HG03060 (cell line): ENCODE measurements around the gene PRXL2C.
"Not testable (repeated sequence)": the region's sequence is repeated elsewhere in the genome, so short reads cannot be mapped to it uniquely, and the experiment has no call there.

Experiments
- ATAC-seq: cut with Tn5 transposase; IDR thresholded peaks from one replicate; pipeline ENCODE4 v1.9.1; 2021; ENCODE audit warnings: low read depth, moderate number of reproducible peaks; ENCODE audit not compliant: unreplicated experiment

Gene PRXL2C

GRCh38 chr9:96649620-96650324, 5.3 kb downstream of the PRXL2C start:
- no peak for ATAC-seq

GRCh38 chr9:96646081-96646991, 8.8 kb downstream of the PRXL2C start:
- no peak for ATAC-seq

- ATAC-seq = no peak
These were observed 11.0 kb downstream of the PRXL2C start for GRCh38 chr9:96644137-96644536.

- ATAC-seq = no peak
These were observed 13.6 kb downstream of the PRXL2C start for GRCh38 chr9:96641514-96641913.

DNA sequence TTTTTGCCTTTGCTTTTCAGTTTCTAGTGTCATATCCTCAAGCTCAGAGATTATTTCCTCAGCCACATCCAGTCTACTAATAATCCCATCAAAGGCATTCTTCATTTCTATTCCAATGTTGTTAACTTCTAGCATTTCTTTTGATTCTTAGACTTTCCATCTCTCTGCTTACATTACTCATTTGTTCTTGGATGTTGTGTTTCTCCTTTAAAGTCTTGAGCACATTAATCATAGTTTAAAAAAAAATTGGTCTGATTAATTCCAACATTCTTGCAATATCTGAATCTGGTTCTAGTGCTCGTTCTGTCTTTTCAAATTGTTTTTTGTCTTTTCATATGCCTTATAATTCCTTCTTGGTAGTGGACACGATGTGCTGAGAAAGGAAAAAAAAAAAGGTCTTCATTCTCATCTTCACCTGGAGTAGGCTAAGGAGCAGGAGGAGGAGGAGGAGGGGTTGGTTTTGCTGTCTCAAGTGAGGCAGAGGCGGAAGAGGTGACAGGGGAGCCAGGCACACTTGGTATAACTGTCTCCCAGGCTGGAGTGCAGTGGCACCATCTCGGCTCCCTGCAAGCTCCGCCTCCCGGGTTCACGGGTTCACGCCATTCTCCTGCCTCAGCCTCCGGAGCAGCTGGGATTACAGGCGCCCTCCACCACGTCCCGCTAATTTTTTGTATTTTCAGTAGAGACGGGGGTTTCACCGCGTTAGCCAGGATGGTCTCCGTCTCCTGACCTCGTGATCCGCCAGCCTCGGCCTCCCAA, 16.3 kb downstream of the PRXL2C start:
- ATAC-seq = no peak

GRCh38 chr9:96636368-96636767, 18.7 kb downstream of the PRXL2C start:
- no peak for ATAC-seq

DNA sequence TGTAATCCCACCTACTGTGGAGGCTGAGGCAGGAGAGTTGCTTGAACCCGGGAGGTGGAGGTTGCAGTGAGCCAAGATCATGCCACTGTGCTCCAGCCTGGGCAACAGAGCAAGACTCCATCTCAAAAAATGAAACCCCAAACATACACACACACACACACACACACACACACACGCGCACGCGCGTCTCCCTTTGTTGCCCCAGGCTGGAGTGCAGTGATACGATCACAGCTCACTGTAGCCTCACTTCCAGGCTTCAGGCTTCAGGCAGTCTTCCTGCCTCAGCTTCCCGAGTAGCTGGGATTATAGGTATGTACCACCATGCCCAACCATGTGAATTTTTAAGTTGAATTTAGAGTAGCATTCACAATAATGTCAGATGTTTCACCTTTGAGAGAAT, 21.5 kb downstream of the PRXL2C start:
- not testable (repeated sequence) for ATAC-seq

DNA sequence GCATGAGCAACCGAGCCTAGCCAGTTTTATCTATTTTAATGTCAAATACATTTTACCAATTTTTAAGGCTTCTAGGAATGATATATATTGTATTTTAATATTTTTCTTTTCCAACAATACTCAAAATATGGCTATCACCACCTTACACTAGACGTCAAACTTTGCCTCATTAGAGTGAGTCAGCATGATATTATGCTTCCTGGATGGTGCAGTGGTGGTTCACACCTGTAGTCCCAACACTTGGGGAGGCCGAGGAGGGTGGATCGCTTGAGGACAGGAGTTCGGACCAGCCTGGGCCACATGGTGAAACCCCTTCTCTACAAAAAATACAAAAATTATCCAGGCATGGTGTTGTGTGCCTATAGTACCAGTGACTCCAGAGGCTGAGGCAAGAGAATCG, 28.2 kb downstream of the PRXL2C start:
- no peak for ATAC-seq

GRCh38 chr9:96621618-96622017, 33.5 kb downstream of the PRXL2C start:
- no peak for ATAC-seq

DNA sequence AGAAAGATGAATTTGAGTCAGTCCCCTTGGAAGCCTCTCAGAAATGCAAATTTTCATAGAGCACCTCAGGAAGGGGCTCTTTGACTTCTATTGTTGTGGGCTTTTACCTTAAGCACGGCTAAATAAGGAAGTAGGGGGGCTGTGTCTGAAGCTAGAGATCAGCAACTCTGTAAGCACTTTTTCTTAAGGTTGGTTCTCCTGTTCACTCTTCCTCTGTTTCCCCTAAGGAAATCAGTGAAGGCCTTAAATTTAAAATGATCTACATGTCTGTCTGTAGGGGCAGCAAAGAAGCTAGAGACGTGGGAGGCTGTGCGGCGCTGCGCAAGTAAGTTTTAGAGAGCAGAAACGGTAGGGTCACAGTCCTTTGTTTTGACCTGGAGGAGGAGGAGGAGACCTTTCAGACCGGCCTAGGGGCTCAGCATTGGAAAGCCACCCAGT, 34.3 kb downstream of the PRXL2C start:
- no peak for ATAC-seq

- ATAC-seq = no peak
These were observed 35.0 kb downstream of the PRXL2C start for GRCh38 chr9:96620181-96620514.

- ATAC-seq = no peak
These were observed 35.5 kb downstream of the PRXL2C start, which contains the start of gene CDC14B for GRCh38 chr9:96619491-96620180. Gene CDC14B (minus strand): TSS chr9:96619843. CDS start chr9:96619378, 465 bp downstream.

DNA sequence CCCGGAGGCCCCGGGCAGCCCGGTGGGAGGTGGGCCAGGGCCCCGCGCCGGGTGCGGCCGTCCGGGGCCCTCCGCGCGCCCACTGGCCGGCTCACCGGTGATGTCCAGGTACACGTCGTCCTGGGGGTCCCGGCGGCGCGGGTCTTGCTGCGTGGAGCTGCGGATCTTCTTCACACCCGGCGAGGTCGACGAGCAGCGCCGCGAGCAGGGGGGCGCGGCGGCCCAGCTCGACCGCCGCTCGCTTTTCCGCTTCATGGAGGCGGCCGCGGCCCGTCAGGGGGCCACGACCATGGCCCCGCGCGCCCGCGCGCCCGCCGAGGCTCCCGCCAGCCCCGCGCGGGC, 36.0 kb downstream of the PRXL2C start:
- no peak for ATAC-seq

DNA sequence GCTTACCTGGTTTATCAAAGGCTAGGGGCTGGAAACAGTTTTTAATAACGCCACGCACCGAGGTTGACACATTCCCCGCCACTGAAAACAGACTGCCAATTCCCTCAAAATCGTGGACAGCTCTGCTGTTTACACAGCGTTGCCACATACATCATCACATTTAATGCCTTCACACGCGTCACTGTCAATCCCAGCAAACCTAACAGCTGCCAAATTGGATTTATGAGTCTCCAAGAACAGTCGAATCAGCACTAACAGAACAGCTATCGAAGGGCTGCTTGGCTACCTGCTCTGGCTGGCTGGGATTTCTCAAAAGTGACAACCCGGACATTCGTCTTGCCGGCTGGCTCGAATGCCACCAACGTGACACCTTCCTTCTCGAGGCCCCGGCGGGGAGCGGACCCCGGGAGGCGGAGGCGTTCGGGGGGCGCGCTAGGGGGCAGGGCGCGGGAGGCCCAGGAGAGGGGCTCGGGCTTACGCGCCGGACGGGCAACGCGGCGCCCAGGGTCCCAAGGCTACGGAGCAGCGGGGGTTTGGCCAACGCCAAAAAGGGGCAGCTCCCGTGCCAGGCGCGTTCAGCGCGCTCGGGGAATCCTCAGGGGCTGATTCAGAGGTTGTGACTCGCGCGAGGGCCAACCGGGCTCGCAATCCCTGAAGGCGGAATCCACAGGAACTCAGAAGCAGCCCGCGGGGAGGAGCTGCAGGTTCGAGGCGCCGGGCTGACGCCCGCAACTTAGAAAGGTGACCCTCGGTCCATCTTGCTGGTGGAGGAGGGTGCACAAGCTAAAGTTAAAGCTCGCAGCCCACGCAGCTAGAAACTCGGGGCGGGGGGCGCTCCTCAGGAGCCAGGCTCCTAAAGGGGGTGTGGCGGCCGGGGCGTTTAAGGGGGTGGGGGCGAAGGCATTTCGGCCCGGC, 36.7 kb downstream of the PRXL2C start:
- ATAC-seq = no peak

DNA sequence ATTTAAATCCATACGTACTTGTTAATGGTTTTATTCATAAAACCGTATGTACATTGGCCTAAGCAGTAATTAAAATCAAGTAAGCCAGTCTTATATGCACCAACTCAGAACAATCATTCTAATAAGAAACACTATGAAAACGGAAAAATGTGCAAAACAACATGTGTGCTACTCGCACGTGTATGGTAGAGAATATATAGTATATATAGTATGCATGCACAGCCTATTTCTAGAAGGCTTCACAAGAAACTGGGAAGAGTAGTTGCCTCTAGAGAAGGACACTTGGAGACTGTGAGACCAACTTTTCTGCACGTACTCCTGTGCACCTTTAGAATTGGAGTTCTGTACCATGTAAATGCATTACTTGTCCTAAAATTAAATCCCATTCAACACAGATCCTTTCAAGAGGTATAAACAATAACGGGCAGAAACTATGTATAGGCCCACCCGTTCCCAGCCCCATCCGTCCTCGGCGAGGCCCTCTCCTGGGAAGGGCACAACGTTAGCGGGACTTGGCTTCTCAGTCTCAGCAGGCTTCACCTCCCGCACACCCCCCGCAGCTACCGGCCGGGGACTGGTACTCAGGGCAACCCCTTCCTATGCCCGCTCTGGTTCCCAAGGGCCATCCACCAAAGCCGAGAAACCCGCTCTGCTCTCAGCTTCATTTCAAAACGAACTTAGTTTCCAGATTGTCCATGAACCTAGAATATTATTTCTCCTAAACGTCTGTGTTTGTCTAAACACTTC, 37.5 kb downstream of the PRXL2C start:
- no peak for ATAC-seq

- ATAC-seq = no peak
These were observed 38.2 kb downstream of the PRXL2C start for GRCh38 chr9:96616817-96617438.

DNA sequence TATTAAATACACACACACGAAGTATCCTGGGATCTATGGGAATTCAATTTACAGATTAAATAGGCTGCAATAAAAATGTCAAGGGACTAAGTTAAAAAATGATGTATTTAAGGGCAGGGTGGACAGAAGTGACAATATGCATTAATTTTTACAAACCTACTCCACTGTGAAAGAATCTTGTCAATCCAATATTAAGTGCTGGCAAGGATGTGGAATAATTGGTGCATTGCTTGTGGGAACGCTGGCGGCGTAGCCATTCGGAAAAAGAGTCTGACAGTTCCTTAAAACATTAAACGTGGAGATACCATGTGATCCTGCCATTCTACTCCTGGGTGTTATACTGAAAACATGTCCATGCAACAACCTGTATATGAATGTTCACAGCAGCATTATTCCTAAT, 39.7 kb downstream of the PRXL2C start:
- ATAC-seq = no peak

DNA sequence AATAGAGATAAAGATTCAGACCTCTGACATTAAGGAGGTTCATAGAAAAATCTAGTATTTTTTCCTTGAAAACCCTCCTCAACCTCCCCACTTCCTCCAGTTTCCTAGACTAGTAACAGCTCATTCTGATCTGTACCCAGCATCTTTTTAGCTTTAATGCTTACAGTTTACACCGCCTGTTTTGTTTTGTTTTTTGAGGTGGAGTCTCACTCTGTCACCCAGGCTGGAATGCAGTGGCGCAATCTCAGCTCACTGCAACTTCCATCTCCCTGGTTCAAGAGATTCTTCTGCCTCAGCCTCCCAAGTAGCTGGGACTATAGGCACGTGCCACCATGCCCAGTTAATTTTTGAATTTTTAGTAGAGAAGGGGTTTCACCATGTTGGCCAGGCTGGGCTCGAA, 40.5 kb downstream of the PRXL2C start:
- ATAC-seq = not testable (repeated sequence)
